Measurements from ENCODE around the gene BCL11B. TPM values are rescaled to one million over a fixed set of nuclear protein-coding genes. Genes with fewer than 3 reads are reported as not detected.

The BCL11B gene
- polyA plus RNA-seq, 3 donors = 0.11 to 0.28 (median 0.13) TPM

DNA sequence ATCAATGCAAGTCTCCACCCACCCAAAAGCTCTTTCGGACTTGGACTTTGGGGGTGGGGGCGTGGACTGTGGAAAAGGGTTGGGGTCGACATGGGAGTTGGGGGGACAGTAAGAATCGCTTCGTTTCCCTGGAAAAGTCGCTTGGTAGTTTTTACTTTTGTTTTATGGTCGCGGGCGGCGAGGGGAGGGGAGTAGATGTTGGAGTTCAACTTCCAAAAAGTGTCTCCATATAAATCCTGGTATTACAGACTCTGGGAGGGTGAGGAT, 568 bp upstream of the BCL11B start:
- 1 to 3% (median 3%) methylated on average over 10 of the region's 10 CpGs for WGBS, 3 donors

DNA sequence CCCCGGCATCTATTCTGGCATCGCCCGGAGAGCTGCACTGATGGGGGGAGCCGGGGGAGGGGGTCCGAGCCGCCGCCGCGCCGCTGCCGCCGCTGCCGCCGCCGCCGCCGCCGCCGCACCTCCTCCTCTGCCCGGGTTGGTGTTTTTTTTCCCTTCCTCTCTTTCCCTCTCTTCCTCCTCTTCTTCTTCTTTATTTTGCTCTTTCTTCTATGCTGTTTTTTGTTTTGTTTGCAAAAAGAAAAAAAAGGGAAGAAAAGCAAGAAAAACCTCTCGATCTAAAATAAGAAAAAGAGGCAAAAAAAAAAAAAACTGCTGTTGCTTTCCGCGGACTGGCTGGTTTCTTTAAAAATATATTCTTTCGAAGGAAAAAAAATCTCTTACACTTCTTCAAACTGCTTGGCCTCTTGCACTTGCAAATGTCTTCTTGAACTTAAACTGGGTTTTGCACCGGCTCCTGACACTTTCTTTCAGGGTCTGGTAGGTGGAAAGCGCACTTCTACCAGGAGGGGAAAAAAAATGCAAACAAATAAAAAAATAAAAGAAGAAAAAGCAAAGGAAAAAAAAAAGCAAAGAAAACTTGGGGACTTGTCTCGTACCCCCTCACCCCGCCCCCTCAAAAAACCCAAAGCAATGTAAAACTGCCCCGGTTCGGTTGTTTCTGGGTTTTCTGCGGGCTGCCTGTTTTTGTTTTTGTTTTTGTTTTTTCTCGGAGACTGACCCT, 616 bp downstream of the BCL11B start:
- WGBS, 3 donors = 1 to 4% (median 3%) methylated on average over 29 to 32 of the region's 32 CpGs
- no peak overlapping the region for H3K27ac ChIP-seq (ENCODE audit: low read depth, low read length)

More for the DNA sequence above, 568 bp upstream of the BCL11B start:
- H3K27ac ChIP-seq (ENCODE audit: low read depth, low read length) = no peak overlapping the region

DNA sequence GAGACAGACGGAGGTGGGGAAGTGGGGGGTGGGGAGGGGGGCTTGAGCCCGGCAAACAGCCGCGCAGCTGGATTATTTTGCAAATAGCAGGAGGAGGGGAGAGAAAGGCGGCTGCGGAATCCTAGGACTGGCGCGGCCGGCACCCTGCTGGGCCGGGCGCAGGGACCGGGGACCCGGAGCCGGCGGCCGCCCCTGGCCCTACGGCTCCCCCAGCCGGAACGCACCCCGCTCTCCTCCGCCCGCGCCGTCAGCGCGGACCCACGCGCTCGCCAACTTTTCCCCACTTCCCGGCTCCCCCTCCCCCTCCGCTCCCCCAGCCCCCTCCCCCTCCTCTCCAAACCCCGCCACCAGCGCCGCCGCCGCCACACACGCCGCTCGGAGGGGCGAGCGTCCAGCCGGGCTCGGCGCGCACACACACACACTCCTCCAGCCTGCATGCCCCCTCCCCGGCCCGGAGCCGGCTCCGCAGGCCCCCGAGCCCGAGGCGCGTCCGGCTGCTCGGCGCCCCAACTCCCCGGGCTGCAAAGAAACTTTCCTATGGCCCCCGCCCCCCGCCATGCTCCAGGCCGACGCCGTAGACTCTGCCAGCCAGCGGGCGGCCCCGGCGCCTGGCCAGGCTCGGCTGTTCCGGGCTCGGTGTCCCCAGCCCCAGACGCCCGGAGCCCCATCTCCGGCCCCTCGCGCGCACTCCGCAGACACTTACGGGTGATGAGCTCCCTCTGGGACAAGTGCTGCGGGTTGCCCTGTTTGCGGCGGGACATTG, 1.4 kb downstream of the BCL11B start:
- H3K27ac ChIP-seq (ENCODE audit: low read depth, low read length) = no peak overlapping the region
- WGBS, 3 donors = 1 to 2% (median 1%) methylated on average over 36 to 79 of the region's 80 CpGs

DNA sequence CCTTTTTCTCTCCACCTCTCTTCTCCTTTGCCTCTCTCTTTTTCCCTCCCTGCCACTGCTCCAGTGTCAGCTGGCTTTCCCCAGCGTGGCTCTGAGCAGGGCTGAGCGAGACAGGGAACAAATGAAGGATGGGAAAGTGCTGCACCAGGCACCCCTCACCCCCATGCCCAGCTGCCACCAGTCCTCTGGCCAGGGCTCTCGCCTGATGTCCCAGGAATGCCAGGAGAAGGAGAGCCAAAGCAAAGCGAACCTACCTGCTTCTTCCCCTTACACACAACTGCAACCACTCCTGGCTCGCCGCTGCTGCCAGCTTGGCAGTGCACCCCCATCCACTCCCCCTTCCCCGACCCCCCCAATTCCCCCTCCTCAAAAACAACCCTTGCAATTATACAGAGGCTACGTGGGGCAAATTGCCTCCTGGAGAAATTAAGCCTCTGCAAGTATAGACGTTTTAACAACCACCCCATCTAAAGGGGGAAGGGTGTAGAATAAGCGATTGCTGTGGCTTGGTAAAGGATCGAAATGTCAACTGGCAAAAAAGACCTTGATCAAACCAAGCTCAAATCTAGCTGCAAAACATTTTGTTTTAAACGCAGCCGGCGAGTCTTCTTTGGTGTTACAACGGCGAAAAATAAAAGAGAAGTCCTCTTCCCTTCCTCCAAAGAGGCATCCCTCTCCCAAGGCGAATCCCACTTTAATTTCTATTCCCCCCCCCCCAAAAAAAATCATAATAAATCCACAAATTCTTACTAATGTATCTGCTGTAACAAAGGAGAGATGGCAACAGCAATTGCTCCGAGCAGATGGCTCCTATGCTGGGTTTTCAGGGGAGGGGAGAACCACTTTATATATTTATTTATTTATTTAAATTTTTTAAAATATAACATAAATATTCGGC, 2.9 kb downstream of the BCL11B start:
- 9 to 17% (median 14%) methylated on average over 18 to 19 of the region's 19 CpGs for WGBS, 3 donors
- no peak overlapping the region for H3K27ac ChIP-seq (ENCODE audit: low read depth, low read length)

DNA sequence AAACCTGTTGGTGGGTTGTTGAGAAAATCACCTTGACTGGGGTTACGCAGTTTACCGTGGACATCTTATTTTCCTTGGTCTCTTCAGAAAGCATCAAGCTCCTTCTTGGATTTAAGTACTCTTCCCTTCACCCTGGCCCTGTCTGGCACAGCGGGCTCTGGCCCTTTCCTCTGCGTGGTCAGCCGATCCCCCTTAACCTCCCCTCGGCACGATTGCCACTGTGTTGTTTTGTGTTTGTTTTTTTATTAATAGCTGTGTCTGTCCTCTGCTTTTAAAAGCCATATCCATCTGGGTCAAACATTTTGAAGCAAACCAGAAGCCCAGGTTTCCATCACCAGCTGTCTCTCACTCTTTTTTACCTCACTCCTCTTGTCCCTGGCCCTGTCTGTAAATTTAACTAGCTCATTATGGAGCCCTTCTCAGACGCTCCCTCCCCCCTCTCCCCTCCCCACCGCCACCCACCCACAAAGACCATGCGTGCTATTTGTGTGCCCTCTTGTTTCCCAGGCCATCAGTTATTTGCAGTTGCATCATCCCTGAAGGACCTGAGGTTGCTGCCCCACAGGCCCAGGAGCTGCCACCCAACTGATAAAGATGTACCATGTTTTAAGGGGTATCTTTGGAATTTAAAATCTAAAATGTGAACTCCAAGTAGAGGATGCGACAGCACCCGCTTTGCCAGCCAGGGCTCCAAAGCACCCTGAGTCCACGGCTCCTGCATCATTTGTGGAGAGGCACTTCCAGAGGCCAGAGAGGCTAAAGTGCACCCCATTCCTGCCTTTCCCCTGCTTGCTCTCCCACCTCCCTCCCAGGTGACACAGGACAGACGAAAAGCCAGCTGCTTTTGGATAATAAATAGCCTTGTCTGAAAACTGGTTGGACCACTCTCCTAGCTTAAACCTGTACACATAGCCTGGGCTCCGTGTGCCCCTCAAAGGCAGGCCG, 3.9 kb downstream of the BCL11B start:
- no peak overlapping the region for H3K27ac ChIP-seq (ENCODE audit: low read depth, low read length)
- WGBS, 3 donors = 34 to 51% (median 35%) methylated on average over 16 of the region's 16 CpGs

DNA sequence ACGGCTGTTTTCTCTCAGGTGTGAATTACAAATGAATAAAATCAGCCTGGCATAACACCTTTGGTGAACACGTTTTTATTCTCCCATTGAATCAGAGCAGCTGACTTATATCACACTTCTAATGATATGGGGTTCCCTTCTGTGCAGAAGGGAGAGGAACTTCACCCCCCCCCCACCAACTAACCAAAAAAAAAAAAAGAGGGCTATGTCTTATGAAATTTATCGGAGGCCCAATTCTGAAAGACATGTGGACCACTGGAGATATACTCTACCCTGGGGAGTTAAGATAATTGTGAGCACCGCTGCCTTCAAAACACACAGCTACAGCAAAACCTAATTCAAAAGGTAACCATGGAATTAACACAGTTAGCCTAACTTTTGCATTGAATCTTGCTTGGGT, 4.6 kb downstream of the BCL11B start:
- WGBS, 3 donors = 48 to 59% (median 51%) methylated on average over 4 of the region's 4 CpGs
- H3K27ac ChIP-seq (ENCODE audit: low read depth, low read length) = no peak overlapping the region

DNA sequence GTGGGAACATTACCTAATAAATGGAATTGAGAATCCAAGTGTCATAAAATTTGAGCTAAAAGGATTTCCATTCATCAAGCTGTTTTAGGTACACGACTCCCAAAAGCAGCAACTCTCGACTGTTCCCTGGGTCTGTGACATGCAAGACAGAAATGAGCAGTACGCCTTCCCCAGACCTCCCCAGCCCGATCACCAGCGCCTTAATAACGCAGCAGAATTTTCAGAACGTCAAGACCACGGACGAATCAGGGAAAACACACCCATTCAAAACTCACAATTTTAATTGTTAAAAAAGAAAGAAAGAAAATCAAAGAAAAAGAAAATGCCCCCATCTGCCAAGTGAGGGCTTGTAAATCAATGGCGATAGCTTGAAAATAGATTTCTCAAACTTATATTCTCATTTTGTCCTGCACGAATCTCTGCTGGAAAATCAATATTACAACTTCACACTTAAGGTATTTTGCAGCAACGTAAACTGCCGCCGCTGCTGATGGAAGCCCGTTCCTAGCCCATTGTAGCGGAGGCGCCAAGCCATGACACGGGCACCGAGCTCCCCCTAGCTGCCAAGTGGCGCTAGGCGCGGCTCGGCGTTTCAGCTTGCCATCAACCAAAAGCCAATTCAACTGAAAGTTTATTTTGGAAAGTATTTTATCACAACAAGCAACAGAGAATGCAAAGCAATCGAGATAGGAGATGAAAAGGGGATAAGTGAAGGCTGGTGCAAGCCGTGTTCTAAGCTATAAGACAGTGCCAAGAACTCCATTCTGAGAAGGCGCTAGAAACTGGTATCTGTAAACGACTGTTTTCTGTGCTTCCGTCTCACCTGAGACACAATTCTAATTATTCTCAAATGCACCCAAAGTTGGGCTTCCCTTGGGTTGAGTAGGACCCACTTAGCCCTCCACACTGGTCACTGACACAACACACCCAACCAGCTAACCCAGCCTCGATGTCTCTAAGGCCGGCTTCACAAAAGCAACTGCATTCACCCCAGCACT, 5.5 kb downstream of the BCL11B start:
- H3K27ac ChIP-seq (ENCODE audit: low read depth, low read length) = no peak overlapping the region
- 17 to 21% (median 18%) methylated on average over 31 of the region's 31 CpGs for WGBS, 3 donors

DNA sequence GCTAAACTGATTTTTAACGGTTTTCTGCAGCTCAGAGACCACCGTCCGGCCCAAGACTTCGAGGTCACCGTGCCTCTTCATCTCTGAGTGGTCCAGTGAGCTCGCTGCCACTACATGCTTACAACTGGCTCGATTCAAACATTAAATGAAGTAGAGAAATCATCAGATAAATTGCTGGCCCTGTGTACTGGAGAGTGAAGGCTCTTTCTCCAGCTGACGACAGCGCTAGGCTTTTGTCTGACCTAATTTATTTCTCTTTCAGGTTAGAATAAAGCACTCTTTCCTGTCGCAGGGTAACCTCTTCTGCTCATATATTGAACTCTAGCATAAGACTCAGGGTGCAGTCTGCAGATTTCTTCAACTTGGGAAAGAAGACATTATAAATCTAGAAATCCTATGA, 6.4 kb downstream of the BCL11B start:
- no peak overlapping the region for H3K27ac ChIP-seq (ENCODE audit: low read depth, low read length)
- WGBS, 3 donors = 76 to 78% (median 77%) methylated on average over 10 of the region's 10 CpGs

DNA sequence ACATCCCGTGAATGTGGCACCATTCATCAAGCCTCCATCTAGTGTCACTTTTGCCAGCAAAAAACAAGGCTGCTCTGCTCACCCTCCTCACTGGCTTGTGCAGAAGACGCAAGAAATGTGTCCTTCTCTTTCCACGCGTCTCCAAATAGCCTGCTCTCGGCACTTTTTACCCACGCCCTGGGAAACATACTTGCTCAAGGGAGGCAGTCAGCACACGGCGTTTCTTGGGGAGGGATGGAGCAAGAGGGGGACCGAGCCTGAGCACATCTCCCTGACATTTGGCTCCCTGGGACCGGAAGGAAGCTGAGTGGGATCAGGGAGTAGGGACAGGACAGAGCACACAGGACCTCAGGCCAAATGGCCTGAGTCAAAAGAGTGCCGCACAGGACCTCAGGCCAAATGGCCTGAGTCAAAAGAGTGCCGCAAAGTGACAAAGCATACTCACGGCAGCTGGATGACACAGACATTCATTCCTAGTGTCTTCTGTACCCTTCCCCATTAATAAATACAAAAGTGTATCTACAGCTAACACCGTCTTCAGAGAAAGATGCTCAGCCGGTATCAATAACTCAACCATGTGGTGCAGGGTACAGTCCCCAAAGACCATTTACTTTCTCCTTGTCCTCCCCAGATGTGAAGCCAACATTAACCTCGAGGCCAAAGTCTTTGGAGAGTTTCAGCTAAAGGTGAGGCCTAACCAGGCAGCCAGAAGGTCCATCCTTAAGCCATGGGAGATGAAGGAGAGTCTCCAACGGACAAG, 7.1 kb downstream of the BCL11B start:
- no peak overlapping the region for H3K27ac ChIP-seq (ENCODE audit: low read depth, low read length)
- 57 to 75% (median 63%) methylated on average over 17 of the region's 17 CpGs for WGBS, 3 donors

DNA sequence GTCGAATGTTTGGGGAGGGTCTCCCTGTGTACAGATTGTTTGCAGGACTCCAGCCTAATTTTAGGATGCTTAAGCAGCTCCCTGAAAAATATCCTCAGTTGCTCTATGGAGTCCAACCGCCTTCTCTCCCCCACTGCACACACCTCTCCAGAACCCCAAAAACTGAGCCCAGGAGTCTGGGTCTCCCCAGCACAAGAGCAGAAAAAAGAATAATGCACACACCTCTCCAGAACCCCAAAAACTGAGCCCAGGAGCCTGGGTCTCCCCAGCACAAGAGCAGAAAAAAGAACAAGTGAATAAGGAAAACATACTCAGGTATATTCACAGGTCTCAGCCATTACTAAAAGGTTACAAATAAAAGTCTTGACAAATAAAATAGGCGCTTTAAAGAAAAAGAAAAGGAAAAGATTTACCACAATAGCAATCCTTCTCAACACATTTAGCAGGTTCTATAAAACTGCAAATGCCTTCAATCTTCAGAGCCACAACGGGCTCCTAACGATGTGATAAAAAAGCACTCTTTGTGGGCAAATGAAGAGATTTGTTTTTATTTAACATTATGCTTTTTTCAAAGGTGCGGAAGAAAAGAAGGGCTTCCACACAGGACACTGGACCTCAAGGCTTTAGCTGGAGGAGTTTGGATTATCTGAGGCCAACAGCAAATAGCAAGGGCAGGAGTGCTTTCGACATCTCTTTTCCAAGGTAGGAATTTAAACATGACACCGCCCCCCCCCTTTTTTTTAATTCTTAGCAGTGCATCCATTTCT, 8.2 kb downstream of the BCL11B start:
- H3K27ac ChIP-seq (ENCODE audit: low read depth, low read length) = no peak overlapping the region
- WGBS, 3 donors = 66 to 74% (median 68%) methylated on average over 8 of the region's 8 CpGs

DNA sequence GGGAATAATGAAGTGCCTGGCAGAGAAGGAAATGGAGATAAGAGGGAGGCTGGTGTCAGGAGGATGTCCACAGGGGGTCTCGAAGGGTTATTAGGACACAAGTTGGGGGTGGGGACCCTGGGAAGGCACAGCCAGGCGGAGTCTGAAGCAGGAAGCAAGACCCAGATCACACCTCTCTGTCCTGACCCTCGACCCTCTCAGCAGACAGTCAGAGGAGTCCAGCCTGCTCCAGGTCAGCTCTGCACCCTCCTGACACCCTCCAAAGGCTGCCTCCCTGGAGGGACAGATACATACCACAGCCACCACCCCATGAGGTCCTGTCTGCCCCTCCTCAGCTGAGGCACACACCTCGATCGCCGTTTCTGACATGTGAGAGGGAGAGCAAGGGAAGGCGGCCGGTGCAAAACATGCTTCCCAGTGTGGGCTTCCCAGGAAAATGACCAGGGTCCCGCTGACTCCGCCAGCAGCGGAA, 9.0 kb downstream of the BCL11B start:
- no peak overlapping the region for H3K27ac ChIP-seq (ENCODE audit: low read depth, low read length)
- 38 to 63% (median 40%) methylated on average over 10 to 11 of the region's 11 CpGs for WGBS, 3 donors

DNA sequence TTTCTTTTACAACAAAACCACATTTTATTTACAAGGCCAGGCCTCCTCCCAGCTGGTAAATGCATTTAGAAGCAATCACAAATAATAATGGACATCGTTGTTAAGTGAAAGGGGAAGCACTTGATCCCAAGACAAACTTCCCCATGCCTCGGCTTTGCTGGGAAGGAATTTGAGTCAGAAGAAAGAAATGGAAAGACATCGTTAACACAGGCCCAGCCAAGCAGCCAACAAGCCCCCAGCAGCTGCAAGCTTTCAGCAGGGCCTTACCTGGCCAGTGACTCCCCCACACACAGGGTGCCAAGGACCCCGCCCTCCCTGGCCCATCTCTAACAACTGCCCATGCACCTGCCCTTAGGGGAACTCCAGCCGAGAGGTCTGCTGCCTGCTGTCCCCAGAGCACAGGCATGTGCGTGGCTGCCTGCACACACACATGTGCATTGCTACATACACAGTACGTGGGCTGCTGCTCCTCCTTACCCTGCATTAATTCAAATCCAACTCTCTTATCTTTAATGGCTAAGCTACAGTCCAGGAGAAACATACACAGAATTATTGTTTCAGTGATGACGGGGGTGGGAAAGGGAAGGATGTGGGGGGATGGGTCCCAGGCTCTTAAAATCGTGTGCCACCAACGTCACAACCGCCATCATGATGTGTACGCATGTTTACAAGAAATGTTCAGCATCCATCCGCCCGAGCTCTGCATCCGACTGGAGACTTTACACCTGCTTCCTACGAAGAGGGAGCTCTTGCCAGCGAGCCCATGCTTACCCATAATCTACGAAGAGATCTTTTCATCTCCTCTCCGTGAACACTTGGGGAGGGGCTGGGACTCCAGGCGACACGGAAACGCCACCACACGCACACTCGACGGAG, 9.8 kb downstream of the BCL11B start:
- 29 to 50% (median 41%) methylated on average over 25 of the region's 25 CpGs for WGBS, 3 donors
- no peak overlapping the region for H3K27ac ChIP-seq (ENCODE audit: low read depth, low read length)

DNA sequence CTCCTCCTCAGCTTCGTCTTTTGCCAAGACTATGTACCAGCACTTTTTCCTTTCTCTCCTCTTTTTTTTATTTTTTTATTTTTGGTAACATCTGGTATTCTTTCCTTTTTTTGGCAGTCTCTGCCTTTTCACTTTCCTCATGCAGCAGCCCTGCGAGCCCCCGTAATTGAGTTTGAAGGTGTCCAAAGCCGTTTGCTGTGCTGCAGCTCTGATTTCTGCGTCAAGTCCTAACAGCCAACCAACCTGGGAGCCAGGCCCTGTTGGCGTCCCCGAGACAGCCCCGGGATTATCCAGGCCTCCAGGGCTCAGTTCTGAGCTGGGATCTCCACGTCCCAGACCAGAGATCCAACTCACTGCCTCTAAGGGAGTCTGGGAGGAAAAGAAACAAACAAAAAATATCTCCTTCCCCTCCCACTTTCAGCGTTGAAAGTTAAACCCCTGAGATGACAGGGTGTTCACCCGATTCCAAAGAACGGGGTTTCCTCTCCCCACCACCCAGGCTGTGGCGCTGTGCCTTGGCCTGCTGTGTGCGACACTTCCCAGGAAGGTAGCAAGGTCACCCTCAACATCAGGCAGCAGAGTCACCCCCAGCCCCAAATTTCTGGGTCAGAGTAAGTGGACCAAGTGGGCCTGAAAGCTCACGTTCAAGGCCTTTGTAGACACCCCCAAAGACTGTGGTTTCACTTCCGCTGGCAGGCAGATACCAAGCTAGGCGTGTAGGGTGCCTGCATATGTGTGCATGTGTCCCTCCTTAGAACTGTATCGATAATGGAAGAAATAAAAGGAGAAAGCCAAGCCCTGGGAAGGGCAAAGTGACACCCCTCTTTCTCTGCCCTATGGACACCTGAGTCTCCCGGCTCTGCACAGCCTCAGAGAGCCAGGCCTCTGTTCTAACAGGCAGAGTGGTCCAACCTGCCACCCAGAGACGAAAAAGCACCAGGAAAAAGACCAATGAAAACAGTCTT, 11.1 kb downstream of the BCL11B start:
- H3K27ac ChIP-seq (ENCODE audit: low read depth, low read length) = no peak overlapping the region
- 56 to 65% (median 61%) methylated on average over 20 of the region's 20 CpGs for WGBS, 3 donors

DNA sequence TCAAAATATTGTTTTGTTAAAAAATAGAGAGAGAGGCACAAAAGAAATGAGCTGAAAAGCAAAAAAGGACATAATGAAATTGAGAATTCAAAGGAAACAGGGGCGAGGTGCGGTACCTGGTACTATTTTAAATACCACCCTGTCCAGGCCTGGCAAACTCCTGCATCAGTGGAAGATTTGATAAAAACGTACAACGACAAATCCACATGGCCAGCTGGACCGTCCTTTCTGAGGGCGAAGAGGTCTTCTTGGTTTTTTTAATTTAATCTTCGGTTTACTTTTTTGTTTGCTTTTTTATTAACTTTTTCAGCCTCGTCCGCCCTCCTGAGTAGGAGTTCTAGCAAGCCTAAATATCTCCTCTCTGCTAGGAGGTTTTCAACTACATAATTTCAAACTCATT, 11.9 kb downstream of the BCL11B start:
- no peak overlapping the region for H3K27ac ChIP-seq (ENCODE audit: low read depth, low read length)
- WGBS, 3 donors = 81 to 85% (median 84%) methylated on average over 9 of the region's 9 CpGs

All from adipose tissue (tissue), 3 donors.